PC-9 (cell line): ENCODE results near the gene PIK3CA. TPM values are rescaled to one million over a fixed set of nuclear protein-coding genes. Genes with fewer than 3 reads are reported as not detected.
"Not testable (repeated sequence)": the region's sequence is repeated elsewhere in the genome, so short reads cannot be mapped to it uniquely, and the experiment has no call there.

ENCODE experiments used
- BruUV-seq: library from RNA; stranded (reverse); fragments of 400-500 nt; replicated peaks from 2 replicates; lab custom pipeline; 2021; lab: Mats Ljungman, UMichigan
- CTCF ChIA-PET: fragments of 300-600 bp; sonication (Branson Sonifier 250); formaldehyde crosslinking; loops from one replicate; lab custom pipeline; 2022; ENCODE audit warnings: antibody characterized with exemption; lab: Charles Lee
- POLR2A ChIA-PET: fragments of 300-600 bp; sonication (Branson Sonifier 250); formaldehyde crosslinking; loops from one replicate; lab custom pipeline; 2022; ENCODE audit warnings: antibody characterized with exemption; ENCODE audit not compliant: unreplicated experiment; lab: Charles Lee
- DNase-seq, 2 experiments: peaks; one replicate each; pipeline versions ENCODE4 v3.0.0 to v3.0.0-alpha.2; 2015 to 2022; ENCODE audit warnings: mixed read lengths in 1 of 2
- H2AFZ ChIP-seq: fragments of 200-600 bp; sonication (generic); 2 replicates; pipeline ENCODE4 v1.8.1; 2017; ENCODE audit warnings: antibody characterized with exemption
- H3F3A ChIP-seq: fragments of 200-600 bp; sonication (generic); 2 replicates; pipeline ENCODE4 v1.8.1; 2017; ENCODE audit warnings: antibody characterized with exemption, mild to moderate bottlenecking, low read depth; ENCODE audit not compliant: insufficient read depth
- H3K27ac ChIP-seq: fragments of 200-600 bp; sonication (generic); 2 replicates; pipeline ENCODE4 v1.6.1; 2016; ENCODE audit warnings: mixed run types
- H3K27me3 ChIP-seq: fragments of 200-600 bp; sonication (generic); 2 replicates; pipeline ENCODE4 v1.6.1; 2016; ENCODE audit warnings: low read depth, mixed run types; ENCODE audit not compliant: insufficient read depth
- H3K36me3 ChIP-seq: fragments of 200-600 bp; sonication (generic); 2 replicates; pipeline ENCODE4 v1.6.1; 2016; ENCODE audit warnings: low read depth, mixed run types
- H3K4me1 ChIP-seq: fragments of 200-600 bp; sonication (generic); replicated peaks from 2 replicates; pipeline ENCODE4 v1.6.1; 2016; ENCODE audit warnings: mixed run types; ENCODE audit not compliant: insufficient read depth
- H3K4me2 ChIP-seq: fragments of 200-600 bp; sonication (generic); 2 replicates; pipeline ENCODE4 v1.6.1; 2017; ENCODE audit warnings: mixed run types
- H3K4me3 ChIP-seq: fragments of 200-600 bp; sonication (generic); 2 replicates; pipeline ENCODE4 v1.6.1; 2016; ENCODE audit warnings: mixed run types
- H3K79me2 ChIP-seq: fragments of 200-600 bp; sonication (generic); 2 replicates; pipeline ENCODE4 v1.6.1; 2017; ENCODE audit warnings: low read depth, mixed run types
- H3K9me2 ChIP-seq: fragments of 200-600 bp; sonication (generic); 2 replicates; pipeline ENCODE4 v1.8.1; 2017; ENCODE audit warnings: mild to moderate bottlenecking; ENCODE audit not compliant: insufficient read depth
- H3K9me3 ChIP-seq: fragments of 200-600 bp; sonication (generic); 2 replicates; pipeline ENCODE4 v1.8.1; 2016; ENCODE audit warnings: low read depth; ENCODE audit not compliant: insufficient read depth
- H4K20me1 ChIP-seq: fragments of 200-600 bp; sonication (generic); 2 replicates; pipeline ENCODE4 v1.8.1; 2017; ENCODE audit not compliant: insufficient read depth
- EZH2 ChIP-seq: fragments of 200-600 bp; sonication (generic); IDR thresholded peaks from 2 replicates; pipeline ENCODE4 v1.8.0; 2017; ENCODE audit warnings: antibody characterized with exemption, low read depth
- intact Hi-C: fragments of 100-400 bp; cut with micrococcal nuclease; formaldehyde crosslinking; loops from one replicate; pipeline ENCODE4 v1.10.0; 2022; ENCODE audit not compliant: unreplicated experiment
- total RNA-seq: library from RNA; stranded (reverse); gene quantifications from 2 replicates; pipeline ENCODE4 v1.2.3, GENCODE V29; 2021
- TF ChIP-seq, protein P1 (sequence below): fragments of 200-600 bp; sonication (generic); conservative IDR thresholded peaks from 2 replicates; pipeline ENCODE4 v1.6.1; 2017; ENCODE audit warnings: mixed run types, antibody characterized with exemption, mild to moderate bottlenecking, moderate library complexity

The PIK3CA gene
- total RNA-seq, 1 experiment from 2014 or later: 39.9 TPM

DNA sequence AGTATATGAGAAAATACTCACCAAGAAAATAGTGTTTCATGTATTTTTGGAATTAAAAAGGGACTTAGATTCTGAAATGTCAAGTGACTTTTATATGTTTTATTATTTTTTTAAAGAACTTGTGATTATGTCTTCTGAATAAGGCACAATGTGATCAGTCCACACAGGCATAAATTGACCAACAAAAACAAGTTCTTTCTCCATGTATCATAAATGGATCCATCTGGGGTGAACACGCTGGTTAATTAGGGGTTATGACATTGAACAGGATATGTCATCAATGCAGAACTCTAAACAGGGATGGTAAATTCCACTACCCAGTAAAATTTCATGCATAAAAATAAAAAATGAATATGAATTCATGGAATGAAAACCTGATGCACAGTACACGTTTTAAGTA, 31.3 kb upstream of the PIK3CA start:
- Histone ChIP-seq H3K79me2 (no peaks in the 10 kb centered on the region), H3K27ac (no peak overlapping the region), H3K27me3 (no peaks in the 10 kb centered on the region), H2AFZ (no peak overlapping the region), H3F3A (no peaks in the 10 kb centered on the region), H3K9me2 (no peaks in the 10 kb centered on the region), H3K36me3 (no peaks in the 10 kb centered on the region), H3K4me2 (no peak overlapping the region), H3K9me3 (no peaks in the 10 kb centered on the region; the same call in 1 of the 2 replicates), H4K20me1 (no peaks in the 10 kb centered on the region), H3K4me3 (no peak overlapping the region), H3K4me1 (no peaks in the 10 kb centered on the region)
- no TSS peak for BruUV-seq
- intact Hi-C loops: no loop called here
- TF ChIP-seq EZH2: no peak
- TF ChIP-seq, protein P1, sequence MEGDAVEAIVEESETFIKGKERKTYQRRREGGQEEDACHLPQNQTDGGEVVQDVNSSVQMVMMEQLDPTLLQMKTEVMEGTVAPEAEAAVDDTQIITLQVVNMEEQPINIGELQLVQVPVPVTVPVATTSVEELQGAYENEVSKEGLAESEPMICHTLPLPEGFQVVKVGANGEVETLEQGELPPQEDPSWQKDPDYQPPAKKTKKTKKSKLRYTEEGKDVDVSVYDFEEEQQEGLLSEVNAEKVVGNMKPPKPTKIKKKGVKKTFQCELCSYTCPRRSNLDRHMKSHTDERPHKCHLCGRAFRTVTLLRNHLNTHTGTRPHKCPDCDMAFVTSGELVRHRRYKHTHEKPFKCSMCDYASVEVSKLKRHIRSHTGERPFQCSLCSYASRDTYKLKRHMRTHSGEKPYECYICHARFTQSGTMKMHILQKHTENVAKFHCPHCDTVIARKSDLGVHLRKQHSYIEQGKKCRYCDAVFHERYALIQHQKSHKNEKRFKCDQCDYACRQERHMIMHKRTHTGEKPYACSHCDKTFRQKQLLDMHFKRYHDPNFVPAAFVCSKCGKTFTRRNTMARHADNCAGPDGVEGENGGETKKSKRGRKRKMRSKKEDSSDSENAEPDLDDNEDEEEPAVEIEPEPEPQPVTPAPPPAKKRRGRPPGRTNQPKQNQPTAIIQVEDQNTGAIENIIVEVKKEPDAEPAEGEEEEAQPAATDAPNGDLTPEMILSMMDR: no peak
- POLR2A ChIA-PET: no interaction called here
- CTCF ChIA-PET: no interaction called here
- DNase-seq: no peak

DNA sequence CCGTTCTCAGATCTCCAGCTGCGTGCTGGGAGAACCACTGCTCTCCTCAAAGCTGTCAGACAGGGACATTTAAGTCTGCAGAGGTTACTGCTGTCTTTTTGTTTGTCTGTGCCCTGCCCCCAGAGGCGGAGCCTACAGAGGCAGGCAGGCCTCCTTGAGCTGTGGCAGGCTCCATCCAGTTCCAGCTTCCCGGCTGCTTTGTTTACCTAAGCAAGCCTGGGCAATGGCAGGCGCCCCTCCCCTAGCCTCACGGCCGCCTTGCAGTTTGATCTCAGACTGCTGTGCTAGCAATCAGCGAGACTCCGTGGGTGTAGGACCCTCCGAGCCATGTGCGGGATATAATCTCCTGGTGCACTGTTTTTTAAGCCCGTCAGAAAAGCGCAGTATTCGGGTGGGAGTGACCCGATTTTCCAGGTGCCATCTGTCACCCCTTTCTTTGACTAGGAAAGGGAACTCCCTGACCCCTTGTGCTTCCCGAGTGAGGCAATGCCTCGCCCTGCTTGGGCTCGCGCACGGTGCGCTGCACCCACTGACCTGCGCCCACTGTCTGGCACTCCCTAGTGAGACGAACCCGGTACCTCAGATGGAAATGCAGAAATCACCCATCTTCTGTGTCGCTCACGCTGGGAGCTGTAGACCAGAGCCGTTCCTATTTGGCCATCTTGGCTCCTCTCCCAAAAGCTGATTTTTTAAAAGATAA, 15.8 kb upstream of the PIK3CA start:
- peak in 1 of 2 experiments; percentile 74 for DNase-seq
- H3K27ac ChIP-seq: not testable (repeated sequence)

DNA sequence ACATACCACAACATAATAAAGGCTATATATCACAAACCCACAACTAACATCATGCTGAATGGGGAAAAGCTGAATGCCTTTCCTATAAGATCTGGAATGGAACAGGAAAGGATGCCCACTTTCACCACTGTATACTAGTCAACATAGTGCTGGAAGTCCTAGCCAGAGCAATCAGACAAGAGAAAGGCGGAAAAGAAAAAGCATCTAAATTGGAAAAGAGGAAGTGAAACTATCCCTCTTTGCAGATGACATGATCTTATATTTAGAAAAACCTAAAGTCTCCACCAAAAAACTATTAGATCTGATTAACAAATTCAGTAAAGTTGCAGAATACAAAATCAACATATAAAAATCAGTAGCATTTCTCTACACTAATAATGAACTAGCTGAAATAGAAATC, 14.6 kb upstream of the PIK3CA start:
- ChIA-PET CTCF (no interaction called here), POLR2A (no interaction called here)
- BruUV-seq: no TSS peak

More for the DNA sequence above, 15.8 kb upstream of the PIK3CA start:
- H3K36me3 ChIP-seq, BruUV-seq, POLR2A ChIA-PET, H3F3A ChIP-seq, H3K27me3 ChIP-seq, H3K4me1 ChIP-seq, H4K20me1 ChIP-seq, H3K9me3 ChIP-seq, CTCF ChIA-PET, H3K79me2 ChIP-seq, H3K9me2 ChIP-seq: not testable (repeated sequence)
- Histone ChIP-seq H3K4me3 (peak overlapping the region; percentile 69), H3K4me2 (peak overlapping the region; percentile 90), H2AFZ (peak overlapping the region; percentile 91)
- intact Hi-C loops: loop anchor here (1.0 kb wide), 1 partner anchor 15 kb away; no protein-coding TSS in a partner anchor

More for the DNA sequence above, 14.6 kb upstream of the PIK3CA start:
- H3F3A ChIP-seq: no peaks in the 10 kb centered on the region
- H3K9me3 ChIP-seq: 0 out of 2 replicates have a peak, but pooled peaks cover 2% of the 10 kb centered on the region
- no peaks in the 10 kb centered on the region for H3K36me3 ChIP-seq
- no peaks in the 10 kb centered on the region for H3K79me2 ChIP-seq
- no peaks in the 10 kb centered on the region for H4K20me1 ChIP-seq
- no peak overlapping the region for H3K4me3 ChIP-seq
- H2AFZ ChIP-seq: no peak overlapping the region
- H3K9me2 ChIP-seq: 0 out of 2 replicates have a peak, but pooled peaks cover 3% of the 10 kb centered on the region
- no peaks in the 10 kb centered on the region for H3K27me3 ChIP-seq
- intact Hi-C loops: no loop called here
- peaks cover 4% of the 10 kb centered on the region; the same call in 1 of the 2 replicates for H3K4me1 ChIP-seq
- no peak for DNase-seq
- H3K27ac ChIP-seq: no peak overlapping the region
- no peak for TF ChIP-seq EZH2
- TF ChIP-seq, protein P1: no peak
- H3K4me2 ChIP-seq: no peak overlapping the region
